ENCODE data around the gene ZCCHC24.

DNA sequence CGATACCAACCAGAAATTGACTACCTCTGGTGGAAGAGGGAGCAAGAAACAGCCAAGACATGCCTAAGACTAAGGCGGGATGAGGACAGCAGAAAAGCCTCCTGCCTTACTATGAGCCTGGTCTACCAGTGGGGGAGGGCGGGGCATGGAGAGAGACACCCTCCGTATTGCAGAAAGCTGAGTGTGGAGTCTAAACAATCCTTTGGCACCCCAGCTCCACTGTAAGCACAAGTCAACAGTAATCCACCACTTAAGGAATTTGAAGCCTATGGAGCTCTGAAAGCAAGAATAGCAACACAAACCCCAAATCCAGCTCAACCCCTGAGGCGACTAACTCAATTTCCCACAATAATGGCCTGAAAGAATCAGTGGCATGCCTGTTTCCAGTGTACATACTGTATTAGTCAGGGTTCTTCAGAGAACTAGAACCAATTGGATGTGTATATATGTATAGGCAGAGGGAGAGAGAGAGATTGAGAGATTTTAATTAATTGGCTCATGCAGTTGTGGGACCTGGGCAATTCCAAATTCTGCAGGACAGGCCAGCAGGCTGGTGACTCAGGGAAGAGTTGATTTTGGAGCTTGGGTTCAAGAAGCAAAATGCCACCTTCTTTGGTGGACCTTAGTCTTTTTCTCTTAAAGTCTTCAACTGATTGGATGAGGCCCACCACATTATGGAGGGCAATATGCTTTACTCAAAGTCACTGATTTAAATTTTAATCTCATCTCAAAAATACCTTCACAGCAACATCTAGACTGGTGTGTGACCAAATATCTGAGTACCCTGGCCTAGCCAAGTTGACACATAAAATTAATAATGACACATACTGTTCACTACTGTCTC lies 84.7 kb downstream of the ZCCHC24 start:
- TF ChIP-seq, protein P1, sequence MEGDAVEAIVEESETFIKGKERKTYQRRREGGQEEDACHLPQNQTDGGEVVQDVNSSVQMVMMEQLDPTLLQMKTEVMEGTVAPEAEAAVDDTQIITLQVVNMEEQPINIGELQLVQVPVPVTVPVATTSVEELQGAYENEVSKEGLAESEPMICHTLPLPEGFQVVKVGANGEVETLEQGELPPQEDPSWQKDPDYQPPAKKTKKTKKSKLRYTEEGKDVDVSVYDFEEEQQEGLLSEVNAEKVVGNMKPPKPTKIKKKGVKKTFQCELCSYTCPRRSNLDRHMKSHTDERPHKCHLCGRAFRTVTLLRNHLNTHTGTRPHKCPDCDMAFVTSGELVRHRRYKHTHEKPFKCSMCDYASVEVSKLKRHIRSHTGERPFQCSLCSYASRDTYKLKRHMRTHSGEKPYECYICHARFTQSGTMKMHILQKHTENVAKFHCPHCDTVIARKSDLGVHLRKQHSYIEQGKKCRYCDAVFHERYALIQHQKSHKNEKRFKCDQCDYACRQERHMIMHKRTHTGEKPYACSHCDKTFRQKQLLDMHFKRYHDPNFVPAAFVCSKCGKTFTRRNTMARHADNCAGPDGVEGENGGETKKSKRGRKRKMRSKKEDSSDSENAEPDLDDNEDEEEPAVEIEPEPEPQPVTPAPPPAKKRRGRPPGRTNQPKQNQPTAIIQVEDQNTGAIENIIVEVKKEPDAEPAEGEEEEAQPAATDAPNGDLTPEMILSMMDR (IDR thresholded peaks at IDR 0.05) = no peak
- no peak for TF ChIP-seq POLR2AphosphoS5 (IDR thresholded peaks at IDR 0.05)
